Measurements from ENCODE around the gene NKD1. TPM values are rescaled to one million over a fixed set of nuclear protein-coding genes. Genes with fewer than 3 reads are reported as not detected.

Gene NKD1
- total RNA-seq, 1 donor from 2014 or later, result 1.7 TPM

- intact Hi-C loops (cut with DNase I), result no loop called here
- H3K27me3 ChIP-seq, result no peaks in the 10 kb centered on the region
- no peaks in the 10 kb centered on the region for H3K9me3 ChIP-seq
- no peak overlapping the region for H3K4me3 ChIP-seq
- H3K36me3 ChIP-seq, result no peaks in the 10 kb centered on the region
- no peak for TF ChIP-seq POLR2AphosphoS5 (IDR thresholded peaks at IDR 0.05; ENCODE audit: insufficient read depth in 1 of 2, low read depth in 1 of 2)
- no peak for TF ChIP-seq CTCF (IDR thresholded peaks at IDR 0.05)
- no peak overlapping the region for H3K27ac ChIP-seq
- no peak for DNase-seq (ENCODE audit: extremely low spot score in 2 of 2)
- no peaks in the 10 kb centered on the region for H3K4me1 ChIP-seq
Measured at GRCh38 chr16:50529334-50529733, 18.9 kb upstream of the NKD1 start.

- Histone ChIP-seq H3K4me1 (no peaks in the 10 kb centered on the region), H3K36me3 (no peaks in the 10 kb centered on the region), H3K4me3 (no peak overlapping the region), H3K9me3 (no peaks in the 10 kb centered on the region), H3K27ac (no peak overlapping the region), H3K27me3 (no peaks in the 10 kb centered on the region)
- intact Hi-C loops (cut with DNase I), result no loop called here
- TF ChIP-seq CTCF (IDR thresholded peaks at IDR 0.05) (no peak), POLR2AphosphoS5 (IDR thresholded peaks at IDR 0.05; ENCODE audit: insufficient read depth in 1 of 2, low read depth in 1 of 2) (no peak), POLR2A (IDR thresholded peaks at IDR 0.05) (no peak)
- peak; percentile 77 to 88 for DNase-seq (ENCODE audit: extremely low spot score in 2 of 2)
Measured at GRCh38 chr16:50530277-50531236, 17.6 kb upstream of the NKD1 start.

GRCh38 chr16:50531359-50531758 is 16.8 kb upstream of the NKD1 start:
- intact Hi-C loops (cut with DNase I), result no loop called here
- H3K9me3 ChIP-seq, result no peaks in the 10 kb centered on the region
- H3K27me3 ChIP-seq, result no peaks in the 10 kb centered on the region
- no peak overlapping the region for H3K4me3 ChIP-seq
- H3K27ac ChIP-seq, result no peak overlapping the region
- TF ChIP-seq POLR2AphosphoS5 (IDR thresholded peaks at IDR 0.05; ENCODE audit: insufficient read depth in 1 of 2, low read depth in 1 of 2), result no peak
- no peak for TF ChIP-seq POLR2A (IDR thresholded peaks at IDR 0.05)
- H3K36me3 ChIP-seq, result no peaks in the 10 kb centered on the region
- peak; percentile 32 to 81 for DNase-seq (ENCODE audit: extremely low spot score in 2 of 2)
- no peaks in the 10 kb centered on the region for H3K4me1 ChIP-seq

GRCh38 chr16:50531901-50532300 is 16.3 kb upstream of the NKD1 start:
- Histone ChIP-seq H3K27me3 (no peaks in the 10 kb centered on the region), H3K36me3 (no peaks in the 10 kb centered on the region), H3K27ac (no peak overlapping the region), H3K4me3 (no peak overlapping the region), H3K4me1 (no peaks in the 10 kb centered on the region), H3K9me3 (no peaks in the 10 kb centered on the region)
- peak; percentile 32 to 58 for DNase-seq (ENCODE audit: extremely low spot score in 2 of 2)
- intact Hi-C loops (cut with DNase I), result no loop called here
- TF ChIP-seq POLR2AphosphoS5 (IDR thresholded peaks at IDR 0.05; ENCODE audit: insufficient read depth in 1 of 2, low read depth in 1 of 2) (no peak), POLR2A (IDR thresholded peaks at IDR 0.05) (no peak), CTCF (IDR thresholded peaks at IDR 0.05) (no peak)

GRCh38 chr16:50532576-50532975 is 15.6 kb upstream of the NKD1 start:
- Histone ChIP-seq H3K9me3 (no peaks in the 10 kb centered on the region), H3K27me3 (no peaks in the 10 kb centered on the region), H3K4me3 (no peak overlapping the region), H3K27ac (no peak overlapping the region), H3K4me1 (no peaks in the 10 kb centered on the region), H3K36me3 (no peaks in the 10 kb centered on the region)
- peak; percentile 52 to 56 for DNase-seq (ENCODE audit: extremely low spot score in 2 of 2)
- intact Hi-C loops (cut with DNase I), result no loop called here
- TF ChIP-seq POLR2AphosphoS5 (IDR thresholded peaks at IDR 0.05; ENCODE audit: insufficient read depth in 1 of 2, low read depth in 1 of 2) (no peak), POLR2A (IDR thresholded peaks at IDR 0.05) (no peak), CTCF (IDR thresholded peaks at IDR 0.05) (no peak)

Measured in vagina (tissue), 2 donors.